ENCODE data around the gene IL1B. TPM values are rescaled to one million over a fixed set of nuclear protein-coding genes. Genes with fewer than 3 reads are reported as not detected.

The IL1B gene
- total and polyA plus RNA-seq, 4 experiments from 2014 or later: 0.81 to 1.3 TPM; not detected in 2

DNA sequence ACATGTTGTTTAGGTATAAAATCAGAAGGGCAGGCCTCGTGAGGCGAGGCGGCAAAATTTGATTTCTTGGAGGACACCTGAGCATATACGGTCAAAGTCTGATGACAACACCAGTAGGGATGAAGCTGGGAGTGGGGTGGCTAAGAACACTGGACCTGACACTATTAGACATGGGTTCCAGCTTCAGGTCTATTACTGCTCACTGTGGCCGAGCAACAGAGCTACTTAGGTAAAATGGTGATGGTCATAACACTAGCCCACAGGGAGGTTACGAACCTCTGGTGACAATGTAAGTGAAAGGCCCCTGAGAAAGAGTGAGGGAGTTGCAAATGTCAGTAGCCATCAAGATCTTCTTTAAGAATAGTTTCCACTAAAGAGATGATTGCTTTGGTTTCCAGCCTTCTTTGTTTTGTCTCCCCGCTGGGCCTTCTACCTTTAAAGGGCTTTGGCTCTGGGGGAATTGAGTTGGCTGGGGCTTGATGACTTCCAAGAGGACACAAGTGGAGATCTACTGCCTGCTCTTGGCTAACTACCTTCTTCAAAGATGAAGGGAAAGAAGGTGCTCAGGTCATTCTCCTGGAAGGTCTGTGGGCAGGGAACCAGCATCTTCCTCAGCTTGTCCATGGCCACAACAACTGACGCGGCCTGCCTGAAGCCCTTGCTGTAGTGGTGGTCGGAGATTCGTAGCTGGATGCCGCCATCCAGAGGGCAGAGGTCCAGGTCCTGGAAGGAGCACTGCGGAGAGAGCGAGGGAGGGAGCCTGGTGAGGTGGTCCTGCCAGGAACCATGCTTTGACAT lies 3.5 kb downstream of the IL1B start:
- intact Hi-C loops (cut with micrococcal nuclease): no loop called here
- no peaks in the 10 kb centered on the region for H3K36me3 Mint-ChIP-seq
- H3K27me3 ChIP-seq (ENCODE audit: insufficient read depth, low read length): no peaks in the 10 kb centered on the region
- no peaks in the 10 kb centered on the region for H3K4me1 Mint-ChIP-seq
- no peak overlapping the region for H3K27ac Mint-ChIP-seq
- POLR2A ChIA-PET (ENCODE audit: partially characterized antibody): no interaction called here
- no peaks in the 10 kb centered on the region for H3K36me3 ChIP-seq (ENCODE audit: insufficient read depth, low read length)
- peaks cover 0 to 2% (median 0%) of the 10 kb centered on the region in 8 donors for H3K9me3 Mint-ChIP-seq
- peaks cover 2 to 5% of the 10 kb centered on the region in 2 donors for H3K27me3 Mint-ChIP-seq
- H3K4me3 Mint-ChIP-seq: no peak overlapping the region
- no peak overlapping the region for H3K27ac ChIP-seq (ENCODE audit: low read depth, low read length)
- no peaks in the 10 kb centered on the region for H3K9me3 ChIP-seq (ENCODE audit: control insufficient read depth in 1 of 2, low read length in 2 of 2)
- CTCF ChIA-PET (ENCODE audit: partially characterized antibody): interaction anchor here (1.2 kb wide), 1 partner anchor 81 kb away, joined by 3 read pairs; no protein-coding TSS in a partner anchor
- H3K4me3 ChIP-seq (ENCODE audit: low read length in 2 of 2): no peak overlapping the region
- no peaks in the 10 kb centered on the region for H3K4me1 ChIP-seq (ENCODE audit: insufficient read depth, low read length)
- no peak for DNase-seq

GRCh38 chr2:112831946-112832840 lies 4.4 kb downstream of the IL1B start:
- H3K9me3 Mint-ChIP-seq: peaks cover 0 to 2% (median 0%) of the 10 kb centered on the region in 8 donors
- CTCF ChIA-PET (ENCODE audit: partially characterized antibody): no interaction called here
- H3K4me3 Mint-ChIP-seq: no peak overlapping the region

GRCh38 chr2:112831513-112831845 lies 5.1 kb downstream of the IL1B start:
- no peak for DNase-seq
- H3K27ac Mint-ChIP-seq: no peak overlapping the region
- CTCF ChIA-PET (ENCODE audit: partially characterized antibody): interaction anchor here (0.9 to 1.1 kb wide), 2 partner anchors 54 to 82 kb away, joined by 3 read pairs; no protein-coding TSS in a partner anchor
- H3K4me1 ChIP-seq (ENCODE audit: insufficient read depth, low read length): no peaks in the 10 kb centered on the region
- no peaks in the 10 kb centered on the region for H3K36me3 Mint-ChIP-seq
- H3K9me3 Mint-ChIP-seq: peaks cover 0 to 2% (median 0%) of the 10 kb centered on the region in 8 donors
- H3K36me3 ChIP-seq (ENCODE audit: insufficient read depth, low read length): no peaks in the 10 kb centered on the region
- POLR2A ChIA-PET (ENCODE audit: partially characterized antibody): no interaction called here
- no peaks in the 10 kb centered on the region for H3K27me3 ChIP-seq (ENCODE audit: insufficient read depth, low read length)
- H3K4me3 Mint-ChIP-seq: no peak overlapping the region
- H3K4me3 ChIP-seq (ENCODE audit: low read length in 2 of 2): no peak overlapping the region
- intact Hi-C loops (cut with micrococcal nuclease): no loop called here
- no peak overlapping the region for H3K27ac ChIP-seq (ENCODE audit: low read depth, low read length)
- no peaks in the 10 kb centered on the region for H3K4me1 Mint-ChIP-seq
- H3K9me3 ChIP-seq (ENCODE audit: control insufficient read depth in 1 of 2, low read length in 2 of 2): no peaks in the 10 kb centered on the region
- H3K27me3 Mint-ChIP-seq: peaks cover 2 to 5% of the 10 kb centered on the region in 2 donors

More at GRCh38 chr2:112831946-112832840, 4.4 kb downstream of the IL1B start:
- H3K27me3 Mint-ChIP-seq: peaks cover 2 to 5% of the 10 kb centered on the region in 2 donors
- H3K4me3 ChIP-seq (ENCODE audit: low read length in 2 of 2): no peak overlapping the region
- intact Hi-C loops (cut with micrococcal nuclease): no loop called here
- no peak for DNase-seq
- no peak overlapping the region for H3K27ac Mint-ChIP-seq
- H3K9me3 ChIP-seq (ENCODE audit: control insufficient read depth in 1 of 2, low read length in 2 of 2): no peaks in the 10 kb centered on the region
- no peaks in the 10 kb centered on the region for H3K4me1 Mint-ChIP-seq
- H3K27me3 ChIP-seq (ENCODE audit: insufficient read depth, low read length): no peaks in the 10 kb centered on the region
- POLR2A ChIA-PET (ENCODE audit: partially characterized antibody): no interaction called here
- no peaks in the 10 kb centered on the region for H3K36me3 Mint-ChIP-seq
- H3K27ac ChIP-seq (ENCODE audit: low read depth, low read length): no peak overlapping the region
- no peaks in the 10 kb centered on the region for H3K36me3 ChIP-seq (ENCODE audit: insufficient read depth, low read length)
- no peaks in the 10 kb centered on the region for H3K4me1 ChIP-seq (ENCODE audit: insufficient read depth, low read length)

- POLR2A ChIA-PET (ENCODE audit: partially characterized antibody): no interaction called here
- peaks cover 0 to 2% (median 0%) of the 10 kb centered on the region in 8 donors for H3K9me3 Mint-ChIP-seq
- H3K4me3 Mint-ChIP-seq: no peak overlapping the region
- no peaks in the 10 kb centered on the region for H3K27me3 ChIP-seq (ENCODE audit: insufficient read depth, low read length)
- no peak overlapping the region for H3K27ac Mint-ChIP-seq
- H3K9me3 ChIP-seq (ENCODE audit: control insufficient read depth in 1 of 2, low read length in 2 of 2): no peaks in the 10 kb centered on the region
- no peaks in the 10 kb centered on the region for H3K36me3 ChIP-seq (ENCODE audit: insufficient read depth, low read length)
- H3K27me3 Mint-ChIP-seq: peaks cover 2 to 5% of the 10 kb centered on the region in 2 donors
- H3K27ac ChIP-seq (ENCODE audit: low read depth, low read length): no peak overlapping the region
- CTCF ChIA-PET (ENCODE audit: partially characterized antibody): interaction anchor here (0.9 to 1.1 kb wide), 2 partner anchors 54 to 81 kb away, joined by 3 read pairs; no protein-coding TSS in a partner anchor
- H3K4me3 ChIP-seq (ENCODE audit: low read length in 2 of 2): no peak overlapping the region
- DNase-seq: no peak
- H3K36me3 Mint-ChIP-seq: no peaks in the 10 kb centered on the region
- H3K4me1 Mint-ChIP-seq: no peaks in the 10 kb centered on the region
- intact Hi-C loops (cut with micrococcal nuclease): no loop called here
- no peaks in the 10 kb centered on the region for H3K4me1 ChIP-seq (ENCODE audit: insufficient read depth, low read length)
Observed at GRCh38 chr2:112830682-112831512, 5.7 kb downstream of the IL1B start.

DNA sequence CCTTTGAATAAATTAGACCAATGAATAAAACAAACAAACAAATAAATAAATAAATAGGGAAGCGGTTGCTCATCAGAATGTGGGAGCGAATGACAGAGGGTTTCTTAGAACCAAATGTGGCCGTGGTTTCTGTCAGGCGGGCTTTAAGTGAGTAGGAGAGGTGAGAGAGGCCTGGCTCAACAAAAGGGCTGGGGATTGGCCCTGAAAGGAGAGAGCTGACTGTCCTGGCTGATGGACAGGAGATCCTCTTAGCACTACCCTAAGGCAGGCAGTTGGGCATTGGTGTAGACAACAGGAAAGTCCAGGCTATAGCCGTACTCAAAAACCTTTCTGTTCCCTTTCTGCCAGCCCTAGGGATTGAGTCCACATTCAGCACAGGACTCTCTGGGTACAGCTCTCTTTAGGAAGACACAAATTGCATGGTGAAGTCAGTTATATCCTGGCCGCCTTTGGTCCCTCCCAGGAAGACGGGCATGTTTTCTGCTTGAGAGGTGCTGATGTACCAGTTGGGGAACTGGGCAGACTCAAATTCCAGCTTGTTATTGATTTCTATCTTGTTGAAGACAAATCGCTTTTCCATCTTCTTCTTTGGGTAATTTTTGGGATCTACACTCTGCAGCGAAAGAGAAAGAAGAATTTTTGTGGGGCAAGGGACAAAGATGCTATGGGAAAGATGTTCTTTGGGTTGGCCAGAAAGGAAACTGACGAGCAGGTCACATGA lies 6.5 kb downstream of the IL1B start:
- no peak overlapping the region for H3K4me3 ChIP-seq (ENCODE audit: low read length in 2 of 2)

DNA sequence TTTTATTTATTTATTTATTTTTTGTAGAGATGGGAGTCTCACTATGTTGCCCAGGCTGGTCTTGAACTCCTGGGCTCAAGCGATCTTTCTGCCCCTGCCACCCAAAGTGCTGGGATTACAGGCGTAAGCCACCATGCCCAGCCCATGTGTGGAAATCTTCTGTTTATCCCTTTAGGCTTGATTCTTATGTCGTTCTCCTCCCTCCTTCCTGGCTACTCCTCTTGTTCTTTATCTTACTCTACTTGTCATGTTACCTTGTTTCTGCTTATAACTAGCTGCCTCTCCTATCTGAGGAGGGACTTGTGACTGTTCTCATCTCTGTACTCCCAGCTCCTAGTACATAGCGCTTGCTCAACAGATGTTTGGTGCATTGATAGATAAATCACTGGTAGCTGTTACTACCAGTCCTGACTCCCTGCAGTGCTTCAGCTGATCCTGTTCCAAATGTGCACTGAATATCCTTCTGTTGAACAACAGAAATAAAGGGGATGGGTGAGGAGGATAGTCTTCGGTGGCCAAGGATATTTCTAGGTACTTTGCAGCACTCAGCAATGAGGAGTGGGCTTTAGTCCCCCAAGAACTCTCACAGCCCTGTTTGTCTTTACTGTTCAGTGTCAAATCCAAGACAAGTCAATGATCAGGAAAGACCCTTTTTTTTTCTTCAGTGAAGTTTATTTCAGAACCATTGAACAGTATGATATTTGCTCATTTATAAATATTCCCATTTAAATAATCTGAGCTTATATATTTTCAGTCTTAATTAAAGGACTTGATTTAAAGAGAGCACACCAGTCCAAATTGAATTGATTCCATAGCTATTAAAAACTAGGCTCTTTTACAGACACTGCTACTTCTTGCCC lies 7.2 kb downstream of the IL1B start:
- Mint-ChIP-seq H3K4me1 (no peaks in the 10 kb centered on the region), H3K27ac (no peak overlapping the region), H3K27me3 (peaks cover 3 to 5% of the 10 kb centered on the region in 2 donors), H3K4me3 (no peak overlapping the region), H3K36me3 (no peaks in the 10 kb centered on the region), H3K9me3 (peaks cover 0 to 2% (median 0%) of the 10 kb centered on the region in 8 donors)
- Histone ChIP-seq H3K9me3 (ENCODE audit: control insufficient read depth in 1 of 2, low read length in 2 of 2) (no peaks in the 10 kb centered on the region), H3K36me3 (ENCODE audit: insufficient read depth, low read length) (no peaks in the 10 kb centered on the region), H3K27ac (ENCODE audit: low read depth, low read length) (no peak overlapping the region), H3K27me3 (ENCODE audit: insufficient read depth, low read length) (no peaks in the 10 kb centered on the region), H3K4me1 (ENCODE audit: insufficient read depth, low read length) (no peaks in the 10 kb centered on the region), H3K4me3 (ENCODE audit: low read length in 2 of 2) (no peak overlapping the region)
- CTCF ChIA-PET (ENCODE audit: partially characterized antibody): interaction anchor here (0.9 to 1.4 kb wide), 3 partner anchors 10 to 57 kb away, joined by 3 to 4 read pairs (median 3); no protein-coding TSS in a partner anchor
- no peak for DNase-seq
- POLR2A ChIA-PET (ENCODE audit: partially characterized antibody): no interaction called here
- intact Hi-C loops (cut with micrococcal nuclease): no loop called here

More for the DNA sequence above, 6.5 kb downstream of the IL1B start:
- H3K27me3 Mint-ChIP-seq: peaks cover 3 to 5% of the 10 kb centered on the region in 2 donors
- H3K27ac Mint-ChIP-seq: no peak overlapping the region
- H3K4me1 Mint-ChIP-seq: no peaks in the 10 kb centered on the region
- intact Hi-C loops (cut with micrococcal nuclease): no loop called here
- H3K36me3 ChIP-seq (ENCODE audit: insufficient read depth, low read length): no peaks in the 10 kb centered on the region
- no peaks in the 10 kb centered on the region for H3K36me3 Mint-ChIP-seq
- H3K27ac ChIP-seq (ENCODE audit: low read depth, low read length): no peak overlapping the region
- no peaks in the 10 kb centered on the region for H3K9me3 ChIP-seq (ENCODE audit: control insufficient read depth in 1 of 2, low read length in 2 of 2)
- H3K27me3 ChIP-seq (ENCODE audit: insufficient read depth, low read length): no peaks in the 10 kb centered on the region
- H3K9me3 Mint-ChIP-seq: peaks cover 0 to 2% (median 0%) of the 10 kb centered on the region in 8 donors
- ChIA-PET CTCF (ENCODE audit: partially characterized antibody) (interaction anchor here (1.0 to 1.4 kb wide), 2 partner anchors 55 to 56 kb away, joined by 3 to 4 read pairs; no protein-coding TSS in a partner anchor), POLR2A (ENCODE audit: partially characterized antibody) (no interaction called here)
- H3K4me3 Mint-ChIP-seq: no peak overlapping the region
- H3K4me1 ChIP-seq (ENCODE audit: insufficient read depth, low read length): no peaks in the 10 kb centered on the region
- no peak for DNase-seq
